HCT116 (cell line): ENCODE results near the gene STARD3. TPM values are rescaled to one million over a fixed set of nuclear protein-coding genes. Genes with fewer than 3 reads are reported as not detected.

Source experiments
- ATAC-seq: fragments of 200-7000 bp; cut with Tn5 transposase; 2 replicates; pipeline ENCODE4 v1.9.1; 2020; ENCODE audit warnings: mild to moderate bottlenecking, moderate library complexity
- BruUV-seq: library from RNA; stranded (reverse); fragments of 400-500 nt; replicated peaks from 2 replicates; lab custom pipeline; 2021; lab: Mats Ljungman, UMichigan
- CTCF ChIA-PET: fragments of 300-600 bp; sonication (Branson Sonifier 250); formaldehyde crosslinking; loops from one replicate; lab custom pipeline; 2021; ENCODE audit warnings: antibody characterized with exemption; lab: Charles Lee
- POLR2A ChIA-PET: fragments of 300-600, 350-600 bp; sonication (Branson Sonifier 250); formaldehyde crosslinking; loops from one replicate; lab custom pipeline; 2021; ENCODE audit warnings: antibody characterized with exemption; lab: Charles Lee
- RAD21 ChIA-PET, 2 experiments: fragments of 300-600 bp; sonication (Branson Sonifier 250); formaldehyde crosslinking; loops; one replicate each; lab custom pipeline; 2023; ENCODE audit warnings: low total read pairs in 2 of 2; ENCODE audit not compliant: uncharacterized antibody in 2 of 2, unreplicated experiment in 2 of 2, low non-redundant PET in 1 of 2; lab: Charles Lee
- DNase-seq: peaks from one replicate; pipeline ENCODE4 v3.0.0-alpha.2; 2010; ENCODE audit warnings: low read depth, low spot score
- H2AFZ ChIP-seq: fragments of 200-600 bp; shearing (Covaris generic), sonication (generic); 2 replicates; pipeline ENCODE4 v1.6.1; 2017; ENCODE audit warnings: low read depth, mixed run types, mixed read lengths, antibody characterized with exemption, low read length; ENCODE audit not compliant: poor library complexity, severe bottlenecking
- H3K27ac ChIP-seq: 2 replicates; pipeline ENCODE4 v1.5.1; 2012; ENCODE audit warnings: low read depth, low read length
- H3K27me3 ChIP-seq: fragments of 200-600 bp; sonication (generic); 2 replicates; pipeline ENCODE4 v1.6.1; 2016; ENCODE audit warnings: mixed run types, low read length, mixed read lengths; ENCODE audit not compliant: insufficient read depth
- H3K36me3 ChIP-seq, 2 experiments: fragments of 200-500 bp in 1 of 2; fragments of 200-600 bp in 1 of 2; sonication (Bioruptor generic) in 1 of 2; sonication (generic) in 1 of 2; 2 replicates each; pipeline versions ENCODE4 v1.5.1 to v1.6.1; 2014 to 2016; ENCODE audit warnings: low read length in 2 of 2, inconsistent platforms in 1 of 2, mixed read lengths in 1 of 2, mixed run types in 1 of 2; ENCODE audit not compliant: insufficient read depth in 2 of 2, control insufficient read depth in 1 of 2
- H3K4me1 ChIP-seq, 2 experiments: fragments of 200-600 bp in 1 of 2; sonication (generic) in 1 of 2; 2 replicates each; pipeline versions ENCODE4 v1.5.1 to v1.6.1; 2012 to 2017; ENCODE audit warnings: low read length in 2 of 2, inconsistent platforms in 1 of 2, mild to moderate bottlenecking in 1 of 2, mixed read lengths in 1 of 2, mixed run types in 1 of 2, moderate library complexity in 1 of 2; ENCODE audit not compliant: insufficient read depth in 2 of 2, control insufficient read depth in 1 of 2
- H3K4me2 ChIP-seq: fragments of 200-600 bp; sonication (generic); 2 replicates; pipeline ENCODE4 v1.6.1; 2017; ENCODE audit warnings: mixed run types, low read length, mixed read lengths
- H3K4me3 ChIP-seq, 2 experiments: fragments of 200-600 bp in 1 of 2; sonication (generic) in 1 of 2; replicated peaks in 1 of 2; 2 replicates each; pipeline ENCODE4 v1.5.1; 2011 to 2016; ENCODE audit warnings: low read length in 2 of 2, control low read depth in 1 of 2, low read depth in 1 of 2, mild to moderate bottlenecking in 1 of 2, mixed read lengths in 1 of 2, mixed run types in 1 of 2
- H3K79me2 ChIP-seq: fragments of 200-600 bp; sonication (generic); 2 replicates; pipeline ENCODE4 v1.6.1; 2017; ENCODE audit warnings: mild to moderate bottlenecking, mixed run types, low read length, moderate library complexity, mixed read lengths; ENCODE audit not compliant: insufficient read depth
- H3K9ac ChIP-seq: fragments of 200-600 bp; sonication (generic); 2 replicates; pipeline ENCODE4 v1.6.1; 2016; ENCODE audit warnings: low read length, mixed read lengths
- H3K9me2 ChIP-seq: fragments of 200-600 bp; sonication (generic), shearing (Covaris generic); 2 replicates; pipeline ENCODE4 v1.6.1; 2017; ENCODE audit warnings: mixed run types, mild to moderate bottlenecking, moderate library complexity; ENCODE audit not compliant: insufficient read depth
- H3K9me3 ChIP-seq, 2 experiments: fragments of 200-500 bp in 1 of 2; fragments of 200-600 bp in 1 of 2; sonication (Bioruptor generic) in 1 of 2; sonication (generic) in 1 of 2; 2 replicates each; pipeline ENCODE4 v1.6.1; 2014 to 2017; ENCODE audit warnings: low read length in 2 of 2, mixed read lengths in 2 of 2, inconsistent platforms in 1 of 2, low read depth in 1 of 2, mild to moderate bottlenecking in 1 of 2, mixed run types in 1 of 2, moderate library complexity in 1 of 2; ENCODE audit not compliant: control insufficient read depth in 1 of 2, insufficient read depth in 1 of 2
- H4K20me1 ChIP-seq: fragments of 200-600 bp; sonication (generic), shearing (Covaris generic); 2 replicates; pipeline ENCODE4 v1.6.1; 2017; ENCODE audit warnings: mixed run types, mild to moderate bottlenecking, moderate library complexity; ENCODE audit not compliant: insufficient read depth
- ATF3 ChIP-seq: IDR thresholded peaks from 2 replicates; pipeline ENCODE4 v1.6.1; 2012
- CEBPB ChIP-seq: IDR thresholded peaks from 2 replicates; pipeline ENCODE4 v1.6.1; 2012; ENCODE audit warnings: low read depth
- ELF1 ChIP-seq: IDR thresholded peaks from 2 replicates; pipeline ENCODE4 v1.6.1; 2012; ENCODE audit warnings: low read depth, borderline replicate concordance
- EZH2 ChIP-seq: fragments of 200-600 bp; sonication (generic); IDR thresholded peaks from 2 replicates; pipeline ENCODE4 v1.6.1; 2017; ENCODE audit warnings: antibody characterized with exemption, mixed run types
- EZH2phosphoT487 ChIP-seq: fragments of 200-600 bp; IDR thresholded peaks from 2 replicates; pipeline ENCODE4 v1.6.1; 2018; ENCODE audit warnings: antibody characterized with exemption, borderline replicate concordance
- FOSL1 ChIP-seq: IDR thresholded peaks from 2 replicates; pipeline ENCODE4 v1.6.1; 2012; ENCODE audit warnings: low read depth
- POLR2A ChIP-seq: IDR thresholded peaks from 2 replicates; pipeline ENCODE4 v1.7.0; 2011; ENCODE audit warnings: borderline replicate concordance; ENCODE audit not compliant: insufficient read depth, insufficient read length; ENCODE audit errors: extremely low read depth
- POLR2AphosphoS5 ChIP-seq: IDR thresholded peaks from 2 replicates; pipeline ENCODE4 v1.6.1; 2011; ENCODE audit warnings: mild to moderate bottlenecking, low read depth, low read length, moderate library complexity
- REST ChIP-seq: IDR thresholded peaks from 2 replicates; pipeline ENCODE4 v1.6.1; 2012; ENCODE audit warnings: low read depth
- SP1 ChIP-seq: IDR thresholded peaks from 2 replicates; pipeline ENCODE4 v1.6.1; 2012; ENCODE audit warnings: low read depth
- SRF ChIP-seq: IDR thresholded peaks from 2 replicates; pipeline ENCODE4 v1.6.1; 2012; ENCODE audit warnings: low read depth
- YY1 ChIP-seq: IDR thresholded peaks from 2 replicates; pipeline ENCODE4 v1.6.1; 2011; ENCODE audit warnings: low read length, low read depth, moderate library complexity, mild to moderate bottlenecking; ENCODE audit not compliant: insufficient replicate concordance; ENCODE audit errors: extremely low read depth
- ZFX ChIP-seq: fragments of 450-650 bp; IDR thresholded peaks from 2 replicates; pipeline ENCODE4 v1.6.1; 2017
- intact Hi-C: fragments of 100-400 bp; cut with micrococcal nuclease; formaldehyde crosslinking; loops from 2 replicates; pipeline ENCODE4 v1.10.0; 2022
- total RNA-seq: library from RNA; stranded (reverse); gene quantifications from one replicate; pipeline ENCODE4 v1.2.1, GENCODE V29; 2021; ENCODE audit not compliant: unreplicated experiment

Gene STARD3
- total RNA-seq, 1 experiment from 2014 or later = 73.9 TPM

- no peaks in the 10 kb centered on the region for H3K36me3 ChIP-seq
- no peak overlapping the region for H3K9ac ChIP-seq
- no peak overlapping the region for H3K27ac ChIP-seq
- peaks cover 70% of the 10 kb centered on the region for H3K27me3 ChIP-seq
- ChIA-PET RAD21 (no interaction called here), POLR2A (no interaction called here), CTCF (no interaction called here)
- H2AFZ ChIP-seq = no peak overlapping the region
- no peak for ATAC-seq
- intact Hi-C loops = no loop called here
- no TSS peak for BruUV-seq
- H3K4me1 ChIP-seq = no peaks in the 10 kb centered on the region
- no peaks in the 10 kb centered on the region for H4K20me1 ChIP-seq
- H3K9me3 ChIP-seq = no peaks in the 10 kb centered on the region
- no peak overlapping the region for H3K4me3 ChIP-seq
- TF ChIP-seq POLR2A = no peak
- no peak for TF ChIP-seq ZFX
- TF ChIP-seq REST = no peak
- TF ChIP-seq CEBPB = no peak
- no peak for TF ChIP-seq EZH2
- no peak for TF ChIP-seq ELF1
- TF ChIP-seq FOSL1 = no peak
- no peak for TF ChIP-seq POLR2AphosphoS5
- no peak for TF ChIP-seq ATF3
- no peak for TF ChIP-seq SP1
- TF ChIP-seq EZH2phosphoT487 = no peak
- TF ChIP-seq SRF = no peak
- no peak for TF ChIP-seq YY1
- no peaks in the 10 kb centered on the region for H3K79me2 ChIP-seq
- no peaks in the 10 kb centered on the region for H3K9me2 ChIP-seq
- DNase-seq = no peak
- no peak overlapping the region for H3K4me2 ChIP-seq
These were observed 38.3 kb upstream of the STARD3 start for GRCh38 chr17:39598630-39599003.
